ENCODE measurements around the gene ADAM10.

DNA sequence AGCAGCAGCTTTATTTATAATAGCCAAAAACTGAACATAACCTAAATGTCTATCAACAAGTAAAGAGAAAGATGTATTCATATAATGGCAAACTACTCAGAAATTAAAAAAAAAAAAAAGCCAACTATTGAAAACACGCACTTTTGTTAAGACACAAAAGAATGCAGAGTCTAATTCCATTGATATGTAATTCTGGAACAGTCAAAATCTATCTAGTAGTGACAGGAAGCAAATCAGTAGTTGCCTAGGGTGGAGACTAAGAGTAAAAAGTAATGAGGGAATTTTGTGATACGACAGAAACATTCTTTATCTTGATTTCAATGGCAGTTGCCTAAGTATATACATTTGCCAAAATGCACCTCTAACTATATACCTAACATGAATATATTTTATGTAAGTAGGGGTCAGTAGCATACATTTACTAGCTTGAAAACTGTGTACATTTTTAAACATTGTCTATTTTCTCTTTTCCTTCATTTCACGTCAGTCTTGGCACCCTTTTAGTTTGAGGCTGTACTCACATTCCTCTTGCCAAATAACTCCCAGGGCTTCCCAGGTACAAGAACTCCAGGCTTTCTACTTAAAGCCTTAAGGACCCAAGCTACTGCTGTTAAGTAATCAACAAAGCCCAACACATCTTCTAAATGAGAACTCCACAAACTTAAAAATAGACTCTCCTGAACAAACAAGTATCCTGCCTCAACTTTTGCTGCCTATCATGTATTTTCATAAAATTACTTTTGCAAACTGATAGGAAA lies 54.7 kb downstream of the ADAM10 start:
- TF ChIP-seq, protein P1, sequence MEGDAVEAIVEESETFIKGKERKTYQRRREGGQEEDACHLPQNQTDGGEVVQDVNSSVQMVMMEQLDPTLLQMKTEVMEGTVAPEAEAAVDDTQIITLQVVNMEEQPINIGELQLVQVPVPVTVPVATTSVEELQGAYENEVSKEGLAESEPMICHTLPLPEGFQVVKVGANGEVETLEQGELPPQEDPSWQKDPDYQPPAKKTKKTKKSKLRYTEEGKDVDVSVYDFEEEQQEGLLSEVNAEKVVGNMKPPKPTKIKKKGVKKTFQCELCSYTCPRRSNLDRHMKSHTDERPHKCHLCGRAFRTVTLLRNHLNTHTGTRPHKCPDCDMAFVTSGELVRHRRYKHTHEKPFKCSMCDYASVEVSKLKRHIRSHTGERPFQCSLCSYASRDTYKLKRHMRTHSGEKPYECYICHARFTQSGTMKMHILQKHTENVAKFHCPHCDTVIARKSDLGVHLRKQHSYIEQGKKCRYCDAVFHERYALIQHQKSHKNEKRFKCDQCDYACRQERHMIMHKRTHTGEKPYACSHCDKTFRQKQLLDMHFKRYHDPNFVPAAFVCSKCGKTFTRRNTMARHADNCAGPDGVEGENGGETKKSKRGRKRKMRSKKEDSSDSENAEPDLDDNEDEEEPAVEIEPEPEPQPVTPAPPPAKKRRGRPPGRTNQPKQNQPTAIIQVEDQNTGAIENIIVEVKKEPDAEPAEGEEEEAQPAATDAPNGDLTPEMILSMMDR (conservative IDR thresholded peaks at IDR 0.05), result no peak
- TF ChIP-seq EZH2 (IDR thresholded peaks at IDR 0.05; ENCODE audit: low read depth), result no peak

All from PC-9 (cell line).